GM04504 (cell line): ENCODE data around the gene MOB2.

Experiments used
- DNase-seq: peaks from one replicate; pipeline ENCODE4 v3.0.0-alpha.2; 2012; ENCODE audit warnings: low read depth

Gene MOB2

GRCh38 chr11:1503708-1504104 lies 17.1 kb upstream of the MOB2 start:
- DNase-seq: no peak

GRCh38 chr11:1502954-1503707 lies 16.6 kb upstream of the MOB2 start:
- no peak for DNase-seq

- DNase-seq: no peak
These were observed 15.8 kb upstream of the MOB2 start for GRCh38 chr11:1502168-1502953.

GRCh38 chr11:1501421-1502167 lies 15.0 kb upstream of the MOB2 start:
- no peak for DNase-seq

GRCh38 chr11:1500466-1501420 lies 14.2 kb upstream of the MOB2 start:
- DNase-seq: no peak

- DNase-seq: no peak
These were observed 13.3 kb upstream of the MOB2 start for GRCh38 chr11:1499899-1500298.

- no peak for DNase-seq
These were observed 12.8 kb upstream of the MOB2 start for GRCh38 chr11:1499261-1499890.

DNA sequence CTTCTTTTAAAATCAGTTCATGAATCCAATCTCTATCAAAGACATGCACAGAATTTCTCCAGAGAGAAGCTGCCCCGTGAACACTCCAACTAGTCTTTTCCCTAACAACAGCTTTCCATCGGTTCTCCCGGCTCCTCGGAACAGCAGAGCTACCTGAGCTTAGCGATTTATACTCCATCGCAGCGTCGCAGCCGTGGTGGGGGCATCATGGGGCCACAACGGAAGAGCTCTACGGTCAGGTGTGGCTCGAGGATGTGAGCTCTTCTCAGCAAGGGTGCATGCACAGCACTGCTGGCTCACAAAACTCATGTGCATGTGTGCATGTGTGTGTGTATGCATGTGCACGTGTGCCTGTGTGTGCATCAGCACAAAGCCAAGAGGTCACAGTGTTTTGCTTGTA lies 11.7 kb upstream of the MOB2 start:
- DNase-seq: no peak

DNA sequence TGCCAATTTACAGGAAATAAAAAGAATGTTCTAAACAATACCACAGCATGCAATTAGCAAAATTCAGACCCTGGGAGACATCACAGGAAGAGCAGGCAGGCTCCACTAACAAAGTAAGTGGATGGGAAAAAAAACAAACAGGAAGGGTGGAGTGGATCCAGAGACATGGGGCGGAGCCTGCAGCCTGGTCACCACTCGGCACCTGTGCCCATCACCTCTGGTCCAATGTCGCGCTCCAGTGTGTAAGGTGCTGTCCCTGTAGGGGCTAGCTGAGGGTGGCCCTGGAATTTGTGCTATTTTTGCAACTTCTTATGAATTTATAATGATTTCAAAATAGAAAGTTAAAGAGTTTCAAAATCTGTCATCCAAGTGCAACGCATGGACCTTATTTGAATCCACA lies 11.0 kb upstream of the MOB2 start:
- DNase-seq: no peak

DNA sequence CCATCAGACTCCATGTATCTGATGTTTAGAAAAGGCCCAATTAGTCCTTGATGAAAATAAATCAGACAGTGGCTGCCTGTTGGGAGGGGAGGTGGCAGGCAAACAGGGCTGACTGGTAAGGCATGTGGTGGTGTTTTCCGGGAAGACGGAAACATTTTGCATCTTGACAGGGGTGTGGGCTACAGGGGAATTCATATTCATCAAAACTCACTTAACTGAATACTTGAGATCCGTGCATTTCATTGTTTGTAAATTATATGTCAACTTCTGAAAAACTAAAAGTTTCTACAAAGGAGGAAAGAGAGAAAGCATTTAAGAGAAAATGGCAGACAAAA lies 10.1 kb upstream of the MOB2 start:
- no peak for DNase-seq

GRCh38 chr11:1496091-1496760 lies 9.6 kb upstream of the MOB2 start:
- no peak for DNase-seq

GRCh38 chr11:1494650-1495049 lies 8.1 kb upstream of the MOB2 start:
- DNase-seq: no peak

DNA sequence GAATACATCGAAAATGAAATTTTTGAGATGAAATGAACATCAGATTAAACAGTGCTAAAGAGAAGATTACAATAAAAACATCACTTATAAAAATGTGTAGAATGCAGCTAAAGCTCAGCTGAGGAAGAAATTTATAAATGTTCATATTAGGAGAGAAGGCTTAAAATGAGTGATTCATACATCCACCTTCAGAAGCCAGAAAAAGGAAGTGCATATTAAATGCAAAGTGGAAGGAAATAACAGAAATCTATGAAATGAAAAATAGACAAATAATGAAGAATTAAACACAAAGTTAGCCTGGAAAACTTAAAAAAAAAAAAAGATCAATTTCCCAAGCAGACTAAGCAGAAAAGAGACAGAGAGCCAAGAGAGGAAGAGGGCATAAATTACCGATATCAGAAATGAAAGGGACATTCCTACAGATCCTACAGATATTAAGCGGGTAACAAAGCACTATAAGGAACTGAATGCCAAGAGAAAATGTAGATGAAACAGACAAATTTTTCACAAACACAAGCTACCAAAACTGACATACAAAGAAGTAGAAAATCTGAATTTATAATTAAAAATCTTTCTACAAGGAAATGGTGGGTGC lies 7.2 kb upstream of the MOB2 start:
- DNase-seq: no peak

GRCh38 chr11:1491379-1491778 lies 4.8 kb upstream of the MOB2 start:
- no peak for DNase-seq

DNA sequence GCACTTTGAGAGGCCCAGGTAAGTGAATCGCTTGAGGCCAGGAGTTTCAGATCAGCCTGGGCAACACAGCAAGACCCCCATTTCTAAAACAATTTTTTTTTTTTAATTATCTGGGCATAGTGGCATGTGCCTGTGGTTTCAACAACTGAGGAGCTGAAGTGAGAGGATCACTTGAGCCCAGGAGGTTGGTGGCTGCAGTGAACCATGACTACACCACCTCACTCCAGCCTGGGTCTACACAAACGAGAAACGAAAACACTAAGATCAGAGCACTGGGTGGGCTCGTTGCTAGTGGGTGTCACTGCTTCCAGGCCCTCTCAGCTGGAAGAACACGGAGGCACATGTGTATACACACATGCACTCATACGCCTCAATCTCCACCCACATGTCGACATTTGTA lies 4.1 kb upstream of the MOB2 start:
- no peak for DNase-seq

GRCh38 chr11:1488575-1489180 lies 2.1 kb upstream of the MOB2 start:
- DNase-seq: no peak

DNA sequence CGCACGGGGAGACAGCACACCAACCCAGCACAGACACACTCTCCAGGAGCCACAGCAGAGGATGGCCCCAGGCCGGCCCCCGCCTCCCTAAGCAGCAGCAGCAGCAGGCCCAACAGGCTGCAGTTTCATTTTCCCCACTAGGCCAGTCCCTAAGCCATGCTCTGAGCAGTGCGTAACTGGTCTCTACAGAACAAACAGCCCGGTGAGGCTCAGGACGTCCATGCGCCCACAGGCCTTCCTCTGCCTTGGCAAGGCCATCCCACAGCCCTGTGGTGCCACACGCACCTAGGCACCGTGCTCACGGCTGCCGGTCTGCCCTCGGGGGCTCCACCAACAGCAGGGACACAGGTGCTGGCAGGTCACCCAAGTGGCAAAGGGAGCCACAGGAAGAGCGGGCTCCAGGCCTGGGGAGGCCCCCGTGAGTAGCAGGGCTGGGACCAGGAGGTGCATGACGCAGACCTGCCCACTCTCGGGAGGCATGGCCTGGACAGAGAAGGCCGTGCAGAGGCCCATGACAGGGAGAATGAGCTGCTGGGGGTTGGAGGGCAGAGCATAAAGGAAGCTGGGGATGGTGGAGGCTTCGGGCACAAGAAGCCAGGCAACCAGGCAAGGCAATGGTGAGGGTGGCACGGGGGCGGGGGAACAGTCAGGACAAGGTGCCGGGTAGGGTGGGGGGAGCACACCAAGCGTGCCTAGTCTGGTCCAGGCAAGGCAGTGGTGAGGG lies 1.4 kb upstream of the MOB2 start:
- no peak for DNase-seq

- no peak for DNase-seq
These were observed 692 bp upstream of the MOB2 start for GRCh38 chr11:1487091-1487850.

DNA sequence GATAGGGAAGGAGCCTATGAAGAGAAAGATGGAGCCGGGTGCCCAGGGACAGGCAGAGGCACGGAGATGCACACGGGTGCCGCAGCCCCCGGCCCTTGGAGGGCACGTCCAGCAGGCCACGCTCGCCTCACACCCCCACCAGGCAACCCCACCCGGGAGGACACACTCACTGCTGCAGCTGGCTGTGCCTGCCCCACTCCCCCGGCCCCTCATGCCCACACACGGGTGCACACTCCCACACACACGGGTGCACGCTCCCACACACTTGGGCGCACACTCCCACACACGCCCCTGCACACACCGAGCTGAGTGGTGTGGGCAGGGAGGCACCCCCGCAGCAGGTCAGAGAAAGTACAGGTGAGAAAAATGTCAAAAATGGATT lies 1.1 kb downstream of the MOB2 start:
- no peak for DNase-seq
